ENCODE results near the gene PLOD1.

DNA sequence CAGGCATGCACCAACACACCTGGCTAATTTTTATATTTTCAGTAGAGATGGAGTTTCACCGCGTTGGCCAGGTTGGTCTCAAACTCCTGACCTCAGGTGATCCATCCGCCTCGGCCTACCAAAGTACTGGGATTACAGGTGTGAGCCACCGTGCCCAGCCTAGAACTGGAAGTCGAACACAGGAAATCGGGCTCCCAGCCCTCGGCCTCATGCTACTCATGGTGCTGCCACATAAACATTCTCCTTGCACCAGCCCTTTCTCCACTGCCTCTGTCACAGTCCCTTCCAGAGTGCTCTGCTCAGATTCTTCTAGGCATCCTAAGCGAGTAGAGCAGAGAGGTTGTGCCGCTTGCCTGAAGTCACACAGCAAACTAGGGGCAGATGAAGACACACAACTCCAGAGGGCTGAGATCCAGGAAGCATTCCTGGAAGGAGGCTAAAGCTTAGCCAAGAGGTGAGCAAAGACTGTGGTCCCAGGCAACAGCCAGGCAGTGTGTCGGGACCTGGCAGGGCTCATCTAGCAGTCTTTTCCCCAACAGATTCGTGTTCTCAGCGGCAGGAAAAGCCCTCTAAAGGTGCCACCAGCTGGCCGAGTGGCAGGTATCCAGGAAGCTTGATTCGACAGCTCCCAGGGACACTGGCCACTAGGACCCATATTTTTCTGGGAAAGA lies 46.2 kb upstream of the PLOD1 start:
- TF ChIP-seq, protein P1, sequence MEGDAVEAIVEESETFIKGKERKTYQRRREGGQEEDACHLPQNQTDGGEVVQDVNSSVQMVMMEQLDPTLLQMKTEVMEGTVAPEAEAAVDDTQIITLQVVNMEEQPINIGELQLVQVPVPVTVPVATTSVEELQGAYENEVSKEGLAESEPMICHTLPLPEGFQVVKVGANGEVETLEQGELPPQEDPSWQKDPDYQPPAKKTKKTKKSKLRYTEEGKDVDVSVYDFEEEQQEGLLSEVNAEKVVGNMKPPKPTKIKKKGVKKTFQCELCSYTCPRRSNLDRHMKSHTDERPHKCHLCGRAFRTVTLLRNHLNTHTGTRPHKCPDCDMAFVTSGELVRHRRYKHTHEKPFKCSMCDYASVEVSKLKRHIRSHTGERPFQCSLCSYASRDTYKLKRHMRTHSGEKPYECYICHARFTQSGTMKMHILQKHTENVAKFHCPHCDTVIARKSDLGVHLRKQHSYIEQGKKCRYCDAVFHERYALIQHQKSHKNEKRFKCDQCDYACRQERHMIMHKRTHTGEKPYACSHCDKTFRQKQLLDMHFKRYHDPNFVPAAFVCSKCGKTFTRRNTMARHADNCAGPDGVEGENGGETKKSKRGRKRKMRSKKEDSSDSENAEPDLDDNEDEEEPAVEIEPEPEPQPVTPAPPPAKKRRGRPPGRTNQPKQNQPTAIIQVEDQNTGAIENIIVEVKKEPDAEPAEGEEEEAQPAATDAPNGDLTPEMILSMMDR (IDR thresholded peaks at IDR 0.05), result no peak
- TF ChIP-seq EZH2 (IDR thresholded peaks at IDR 0.05; ENCODE audit: borderline replicate concordance, insufficient read depth, low read depth, low read length, poor library complexity, severe bottlenecking), result no peak

Measured in B cell (primary cell).